ENCODE data around the gene BDKRB2.
"Not testable (repeated sequence)": the region's sequence is repeated elsewhere in the genome, so short reads cannot be mapped to it uniquely, and the experiment has no call there.

The BDKRB2 gene

DNA sequence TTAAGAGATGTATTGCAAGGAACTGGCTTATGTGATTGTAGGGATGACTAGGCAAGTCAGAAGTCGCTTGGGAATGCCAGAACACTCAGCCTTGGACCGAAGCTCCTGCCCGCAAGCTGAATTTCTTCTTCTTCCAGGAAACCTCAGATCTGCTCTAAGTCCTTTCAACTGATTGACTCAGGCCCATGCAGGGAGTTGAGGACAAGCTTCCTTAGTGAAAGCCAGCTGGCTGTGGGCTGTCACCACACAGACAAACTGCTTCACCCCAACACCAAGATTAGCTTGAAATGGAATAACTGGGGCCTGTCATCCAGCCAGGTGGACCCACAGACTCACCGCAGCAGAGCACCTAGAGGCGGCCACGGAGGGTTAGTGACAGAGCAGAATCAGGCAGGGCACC, 24.7 kb downstream of the BDKRB2 start:
- DNase-seq = no peak

DNA sequence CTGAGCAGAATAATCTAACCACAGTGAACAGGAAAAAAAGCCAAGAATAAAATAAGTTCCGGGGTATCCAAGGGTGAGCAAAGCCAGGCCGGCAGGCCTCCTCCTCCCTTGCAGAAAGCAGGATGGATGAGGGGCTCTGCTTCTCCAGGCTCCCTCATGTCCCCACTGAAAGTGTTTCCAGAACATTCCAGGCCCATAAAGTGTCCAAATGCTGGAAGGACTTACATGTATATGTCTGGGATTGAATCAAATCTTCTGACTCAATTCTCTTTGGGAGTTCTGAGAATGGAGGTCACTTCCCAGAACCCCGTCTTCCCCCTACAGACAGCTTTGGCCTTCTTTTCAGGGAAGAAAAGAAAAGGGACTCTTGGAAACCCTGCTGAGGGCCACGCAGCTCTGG, 26.4 kb downstream of the BDKRB2 start:
- no peak for DNase-seq

DNA sequence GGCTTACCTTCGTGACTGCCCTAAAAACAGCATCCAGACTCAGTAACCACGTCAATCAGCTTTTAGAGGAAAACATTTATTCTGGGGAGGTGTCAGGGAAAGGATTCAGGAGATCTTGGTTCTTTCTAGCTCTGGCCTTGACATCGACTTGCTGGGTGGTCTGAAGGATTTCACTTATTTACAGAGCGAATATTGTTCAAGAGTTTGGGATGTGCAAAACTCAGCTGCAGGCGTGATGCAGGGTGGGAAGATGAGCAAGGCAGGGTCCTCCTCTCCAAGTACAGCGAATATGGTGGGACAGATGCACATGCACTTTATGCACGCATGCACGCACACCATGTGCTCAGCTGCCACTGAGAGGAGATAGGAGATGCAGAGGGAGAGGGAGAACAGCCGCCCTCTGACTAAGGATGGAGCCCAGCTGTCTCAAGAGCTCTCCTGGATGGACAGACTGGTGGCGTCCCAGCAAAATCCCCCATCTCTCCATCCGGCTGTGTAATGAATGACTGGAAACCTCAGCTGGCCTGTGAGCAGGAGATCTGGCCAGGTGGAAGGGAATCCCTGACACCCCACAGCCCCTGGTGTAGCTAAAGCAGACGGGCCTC, 27.0 kb downstream of the BDKRB2 start:
- DNase-seq = no peak

DNA sequence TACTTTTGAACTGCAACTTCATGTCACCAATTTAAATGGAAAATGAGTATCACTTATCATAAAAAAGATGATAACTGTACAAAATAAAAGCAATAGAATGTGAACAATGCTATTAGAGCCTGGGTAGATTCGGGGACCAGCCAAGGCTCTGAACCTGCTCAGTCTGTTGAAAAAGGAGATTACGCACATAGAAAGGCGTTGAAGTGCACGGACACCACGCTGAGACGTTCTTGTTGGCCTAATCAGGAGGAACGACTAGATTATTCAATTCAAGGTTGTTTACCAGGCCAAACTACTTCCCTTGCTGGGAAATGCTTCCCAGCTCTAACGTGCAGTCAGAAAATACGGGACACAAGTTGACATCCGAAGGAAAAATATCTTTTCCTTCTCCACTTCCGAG, 27.9 kb downstream of the BDKRB2 start:
- DNase-seq = no peak

DNA sequence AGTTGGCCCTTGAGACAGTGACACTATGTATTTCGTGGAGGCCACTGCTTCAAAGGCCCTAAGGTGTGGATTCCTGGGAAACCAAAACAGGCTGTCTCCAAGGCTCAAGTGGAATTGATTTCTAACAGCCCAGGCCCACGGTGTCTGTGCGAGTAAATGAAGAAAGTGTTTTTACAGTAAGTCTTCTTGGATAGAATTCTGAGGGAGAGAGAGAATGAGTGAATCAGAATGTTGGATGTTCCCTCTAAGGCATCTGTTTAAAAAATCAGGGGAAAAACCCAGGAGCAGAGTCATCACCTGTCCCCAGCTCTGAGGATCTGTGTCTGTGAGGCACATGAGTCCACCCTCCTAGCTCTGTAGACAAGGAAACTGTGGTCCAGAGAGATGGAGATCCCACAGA, 29.0 kb downstream of the BDKRB2 start:
- DNase-seq = no peak

DNA sequence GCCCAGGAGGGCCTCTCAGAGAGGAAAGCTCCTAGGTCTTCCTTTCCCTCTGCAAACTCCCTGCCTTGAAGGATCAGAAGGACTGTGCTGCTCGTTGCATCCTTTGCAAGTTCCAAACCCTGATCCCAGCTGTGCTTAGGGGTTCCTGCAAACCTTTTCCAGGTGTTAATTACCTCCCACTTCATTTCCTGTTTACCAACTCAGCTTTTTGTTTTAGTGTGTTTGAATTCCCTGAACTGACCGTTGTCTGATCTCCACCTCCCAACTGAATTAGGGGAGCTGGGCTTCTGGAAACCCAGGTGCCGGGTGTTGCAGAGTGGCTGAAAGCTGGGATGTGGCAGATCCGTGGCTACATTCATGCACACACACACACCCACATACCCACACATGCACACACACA, 30.8 kb downstream of the BDKRB2 start:
- DNase-seq = no peak

DNA sequence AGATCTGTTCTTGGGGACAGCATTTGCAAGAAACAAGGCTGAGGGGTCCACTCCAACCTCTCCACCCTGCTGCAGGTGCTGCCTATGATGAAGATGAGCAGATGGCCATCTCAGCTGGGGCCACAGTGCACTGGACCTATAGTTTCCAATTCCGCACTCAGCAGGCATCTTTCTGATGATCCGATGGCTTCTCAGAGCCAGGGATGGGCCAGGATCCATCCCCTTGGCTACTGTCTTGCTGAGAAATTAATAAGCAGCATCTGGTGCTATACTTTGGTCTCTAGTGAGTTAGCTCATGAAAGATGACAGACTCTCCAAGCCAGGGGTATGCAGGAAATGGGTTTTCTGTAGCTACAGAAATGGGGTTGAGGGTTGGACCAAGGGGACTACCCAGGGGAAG, 33.0 kb downstream of the BDKRB2 start:
- DNase-seq = no peak

DNA sequence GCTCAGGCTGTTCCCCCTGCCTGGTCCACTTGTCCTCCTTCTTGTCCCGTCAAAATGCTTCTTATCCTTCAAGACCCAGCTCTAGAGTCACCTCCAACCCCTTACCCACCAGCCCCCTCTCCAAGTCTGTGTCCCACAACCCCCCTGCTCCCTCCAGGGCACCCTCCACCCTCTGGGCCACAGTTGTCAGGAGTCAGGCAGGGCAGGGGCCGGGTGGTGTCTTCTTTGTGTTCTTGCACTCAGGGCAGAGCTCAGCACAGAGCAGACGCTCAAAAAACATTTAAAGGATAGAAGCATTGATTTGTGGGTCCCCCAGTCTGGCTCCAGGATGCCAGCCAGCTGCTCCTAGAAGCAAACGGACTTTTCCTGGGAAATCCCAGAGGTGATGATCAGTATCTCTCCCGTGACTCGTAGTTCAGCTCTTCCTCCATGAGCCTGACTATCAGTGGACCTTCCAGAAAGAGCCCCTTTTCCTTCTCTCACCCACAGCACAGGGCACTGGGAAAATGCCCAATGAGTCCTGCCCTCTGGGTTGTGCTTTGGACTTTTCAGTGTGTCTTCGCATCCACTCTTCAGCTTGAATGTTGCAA, 34.1 kb downstream of the BDKRB2 start:
- no peak for DNase-seq

DNA sequence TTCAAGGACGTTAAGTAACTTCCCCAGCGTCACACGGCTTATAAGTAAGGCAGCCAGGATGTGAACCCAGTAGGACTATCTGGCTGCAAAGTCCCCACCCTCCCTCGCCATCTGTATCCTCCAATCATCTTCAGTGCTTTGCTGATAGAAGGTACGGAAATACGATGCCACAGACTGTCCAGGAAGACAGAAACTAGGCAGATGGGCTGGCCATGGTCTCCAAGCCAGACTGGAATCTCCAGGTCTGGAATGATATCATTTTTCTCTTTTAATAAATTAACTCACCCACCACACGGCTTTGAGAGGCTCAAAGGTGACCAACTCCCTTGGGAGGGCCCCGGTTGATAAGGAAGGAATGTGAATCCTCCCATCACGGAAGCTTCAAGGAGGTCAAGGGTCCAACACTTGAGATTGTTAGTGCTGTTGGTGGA, 35.1 kb downstream of the BDKRB2 start:
- no peak for DNase-seq

DNA sequence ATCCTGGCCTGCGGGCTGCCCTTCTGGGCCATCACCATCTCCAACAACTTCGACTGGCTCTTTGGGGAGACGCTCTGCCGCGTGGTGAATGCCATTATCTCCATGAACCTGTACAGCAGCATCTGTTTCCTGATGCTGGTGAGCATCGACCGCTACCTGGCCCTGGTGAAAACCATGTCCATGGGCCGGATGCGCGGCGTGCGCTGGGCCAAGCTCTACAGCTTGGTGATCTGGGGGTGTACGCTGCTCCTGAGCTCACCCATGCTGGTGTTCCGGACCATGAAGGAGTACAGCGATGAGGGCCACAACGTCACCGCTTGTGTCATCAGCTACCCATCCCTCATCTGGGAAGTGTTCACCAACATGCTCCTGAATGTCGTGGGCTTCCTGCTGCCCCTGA, 36.0 kb downstream of the BDKRB2 start:
- no peak for DNase-seq

DNA sequence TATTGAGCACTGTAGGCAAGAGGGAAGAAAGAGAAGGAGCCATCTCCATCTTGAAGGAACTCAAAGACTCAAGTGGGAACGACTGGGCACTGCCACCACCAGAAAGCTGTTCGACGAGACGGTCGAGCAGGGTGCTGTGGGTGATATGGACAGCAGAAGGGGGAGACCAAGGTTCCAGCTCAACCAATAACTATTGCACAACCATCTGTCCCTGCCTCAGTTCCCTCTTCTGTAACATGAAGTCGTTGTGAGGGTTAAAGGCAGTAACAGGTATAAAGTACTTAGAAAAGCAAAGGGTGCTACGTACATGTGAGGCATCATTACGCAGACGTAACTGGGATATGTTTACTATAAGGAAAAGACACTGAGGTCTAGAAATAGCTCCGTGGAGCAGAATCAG, 37.5 kb downstream of the BDKRB2 start:
- DNase-seq = no peak

DNA sequence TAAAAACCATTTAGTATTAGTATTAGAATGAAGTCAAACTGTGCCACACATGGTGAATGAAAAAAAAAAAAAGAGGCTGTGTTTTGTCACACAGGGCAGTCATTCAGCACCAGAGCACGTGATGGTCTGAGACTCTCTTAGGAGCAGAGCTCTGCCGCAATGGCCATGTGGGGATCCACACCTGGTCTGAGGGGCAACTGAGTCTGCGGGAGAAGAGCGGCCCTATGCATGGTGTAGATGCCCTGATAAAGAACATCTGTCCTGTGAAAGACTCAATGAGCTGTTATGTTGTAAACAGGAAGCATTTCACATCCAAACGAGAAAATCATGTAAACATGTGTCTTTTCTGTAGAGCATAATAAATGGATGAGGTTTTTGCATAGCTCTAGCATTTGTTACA, 39.1 kb downstream of the BDKRB2 start:
- DNase-seq = no peak

DNA sequence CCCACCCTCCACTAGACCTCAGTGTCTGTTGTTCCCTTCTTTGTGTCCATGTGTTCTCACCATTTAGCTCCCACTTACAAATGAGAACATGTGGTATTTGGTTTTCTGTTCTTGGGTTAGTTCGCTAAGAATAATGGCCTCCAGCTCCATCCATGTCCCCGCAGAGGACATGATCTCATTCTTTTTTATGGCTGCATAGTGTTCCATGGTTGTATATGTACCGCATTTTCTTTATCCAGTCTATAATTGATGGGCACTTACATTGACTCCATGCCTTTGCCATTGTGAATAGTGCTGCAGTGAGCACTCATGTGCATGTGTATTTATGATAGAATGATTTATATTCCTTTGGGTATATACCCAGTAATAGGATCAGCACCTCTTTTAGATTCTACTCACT, 40.4 kb downstream of the BDKRB2 start:
- not testable (repeated sequence) for DNase-seq

DNA sequence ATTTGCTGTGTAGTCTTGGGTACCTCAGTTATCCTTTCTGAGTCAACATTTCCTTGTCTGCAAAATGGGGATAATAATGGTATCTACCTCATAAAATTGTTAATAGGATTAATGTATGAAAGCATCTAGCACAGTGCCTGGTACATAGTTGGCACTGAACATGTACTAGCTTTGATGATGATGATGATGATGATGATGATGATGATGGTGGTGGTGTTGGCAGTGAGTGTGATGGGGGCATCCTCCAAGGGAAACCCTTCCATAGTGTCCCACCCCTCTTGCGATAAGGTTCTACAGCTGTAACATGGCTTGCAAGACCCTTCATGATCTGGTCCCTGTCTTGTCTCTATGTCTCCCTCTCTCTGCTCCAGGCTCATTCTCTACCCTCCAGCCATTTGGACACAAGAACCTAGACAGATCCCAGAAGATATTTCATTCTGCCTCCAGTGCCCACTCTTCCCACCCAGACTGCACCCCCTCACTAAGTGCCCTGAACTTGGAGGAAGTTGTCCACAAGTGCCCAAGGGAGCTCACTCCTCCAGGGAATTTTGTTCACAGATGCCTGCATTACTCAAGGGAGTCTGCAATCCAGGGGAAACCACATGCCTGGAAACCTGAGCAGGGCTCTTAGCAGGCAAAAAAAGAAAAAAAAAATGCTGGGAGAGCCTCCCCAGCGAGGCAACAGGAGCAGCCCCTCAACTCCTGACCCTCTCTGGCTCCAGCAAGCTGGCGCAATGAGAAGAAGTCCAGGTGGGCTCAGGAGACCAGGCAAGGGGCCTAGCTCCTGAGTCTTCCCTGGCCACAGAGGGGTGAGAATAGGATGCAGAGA, 41.3 kb downstream of the BDKRB2 start:
- no peak for DNase-seq

DNA sequence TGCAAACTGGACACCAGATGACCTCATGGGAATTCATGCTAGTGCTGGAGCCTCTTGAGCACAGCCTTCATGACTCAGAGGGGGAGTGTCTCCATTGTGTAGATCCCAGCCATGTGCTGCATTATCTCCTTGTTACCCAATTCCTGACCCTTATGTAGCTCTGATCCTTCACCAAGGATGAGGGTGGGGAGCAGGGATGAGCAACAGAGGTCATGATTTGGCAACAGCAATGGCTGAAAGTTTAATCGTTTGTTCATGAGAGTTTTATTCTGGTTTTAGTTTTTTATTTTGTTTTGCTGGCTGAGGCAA, 41.9 kb downstream of the BDKRB2 start:
- no peak for DNase-seq

DNA sequence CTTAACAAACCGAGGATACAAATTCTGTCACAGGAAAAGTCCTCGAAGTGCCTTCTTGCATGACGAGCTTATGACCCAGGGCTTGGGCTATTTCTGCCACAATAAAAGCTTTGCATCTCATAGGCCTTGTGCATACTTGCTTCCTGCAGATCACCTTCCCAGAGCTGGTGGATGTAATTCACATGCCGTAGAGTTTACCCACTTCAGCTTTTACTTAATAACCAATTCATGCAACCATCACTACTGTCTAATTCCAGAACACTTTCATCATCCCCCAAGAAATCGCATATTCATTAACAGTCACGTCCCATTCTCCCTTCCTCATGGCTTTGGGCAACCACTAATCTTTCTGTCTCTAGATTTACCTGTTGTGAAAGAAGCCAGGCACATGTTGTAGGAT, 42.4 kb downstream of the BDKRB2 start:
- DNase-seq = no peak

DNA sequence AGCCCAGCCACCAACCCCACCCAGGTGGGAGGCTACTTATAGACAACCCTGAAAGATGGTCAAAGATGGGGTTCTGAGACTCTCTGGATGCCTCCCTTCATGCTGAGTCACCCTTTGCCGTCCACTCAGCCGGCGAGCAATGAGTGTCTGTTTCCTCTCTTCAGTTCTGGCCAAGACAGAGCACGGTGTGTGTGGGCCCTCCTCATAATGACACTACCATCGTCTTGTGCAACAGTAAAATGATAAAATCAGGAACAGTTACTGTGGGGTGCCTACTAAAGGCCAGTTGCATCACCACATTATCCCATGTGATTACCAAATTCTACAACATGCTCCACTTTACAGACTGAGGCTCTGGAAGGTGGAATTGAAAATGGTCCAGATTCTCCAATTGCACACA, 44.4 kb downstream of the BDKRB2 start:
- no peak for DNase-seq

DNA sequence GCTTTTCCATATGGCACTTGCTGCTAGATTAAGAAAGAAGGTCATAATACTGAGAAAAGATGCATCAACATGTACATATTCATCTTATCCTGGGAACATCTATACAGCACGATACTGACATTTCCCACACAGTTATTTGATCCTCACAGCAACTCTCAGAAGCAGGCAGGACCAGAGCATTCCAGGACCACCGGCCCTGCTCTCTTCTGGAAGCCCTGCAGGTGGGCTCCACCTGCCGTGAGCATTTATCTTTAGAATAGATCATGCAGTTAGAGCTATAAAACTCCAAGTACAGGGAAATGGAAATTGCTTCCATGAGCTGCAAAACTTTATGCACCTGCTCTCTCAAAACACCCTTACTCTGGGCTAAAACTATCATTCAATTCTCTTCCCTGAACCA, 45.8 kb downstream of the BDKRB2 start:
- no peak for DNase-seq

DNA sequence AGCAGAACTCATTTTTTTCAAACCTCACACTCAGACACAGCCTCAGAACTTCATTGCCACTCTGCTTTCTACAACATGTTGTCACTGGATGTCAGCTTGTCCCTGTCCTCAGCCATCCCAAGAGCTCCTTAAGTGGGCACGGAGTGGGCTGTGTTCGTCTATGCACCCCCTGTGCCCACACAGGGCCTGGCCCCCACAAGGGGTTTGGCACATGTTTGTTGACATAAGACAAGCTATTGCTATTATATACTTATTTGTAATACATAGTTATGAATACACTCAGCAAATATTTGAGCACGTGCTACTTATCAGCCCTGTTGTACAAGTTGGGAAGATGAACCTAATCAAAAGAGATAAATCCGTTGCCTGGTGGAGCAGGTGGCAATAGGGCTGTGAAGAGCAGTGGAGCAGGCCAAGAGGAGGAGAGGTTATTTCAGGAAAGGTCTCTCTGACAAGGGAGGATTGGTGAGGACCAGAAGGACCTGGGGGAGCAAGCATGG, 47.1 kb downstream of the BDKRB2 start:
- no peak for DNase-seq

DNA sequence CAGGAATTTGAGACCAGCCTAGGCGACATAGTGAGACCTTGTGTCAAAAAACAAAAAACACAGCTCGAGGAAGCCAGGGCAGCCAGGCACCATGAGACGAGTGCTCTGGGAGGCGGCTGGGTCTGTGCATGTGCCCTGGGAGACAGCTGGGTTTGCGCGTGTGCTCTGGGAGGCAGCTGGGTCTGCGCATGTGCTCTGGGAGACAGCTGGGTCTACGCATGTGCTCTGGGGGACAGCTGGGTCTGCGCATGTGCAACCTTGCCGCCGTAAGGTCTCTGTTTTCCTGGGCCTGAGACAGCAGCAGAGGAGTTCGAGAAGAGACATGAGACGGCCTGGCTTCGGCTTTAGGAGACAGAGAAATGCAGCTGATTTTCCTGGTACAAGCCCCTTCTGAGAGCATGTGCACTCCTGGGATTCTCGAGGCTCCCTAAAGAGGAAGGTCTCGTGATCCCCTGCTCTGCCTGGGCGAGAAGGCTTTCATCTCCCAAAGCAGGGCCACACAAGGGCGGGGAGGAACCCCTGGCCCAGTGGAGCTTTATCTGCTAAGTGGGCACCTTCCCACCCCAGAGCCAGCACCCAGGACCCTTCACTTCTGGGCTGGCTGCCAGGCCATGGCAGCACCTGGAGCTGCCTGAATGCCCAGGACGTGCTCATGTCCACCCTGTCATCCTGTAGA, 47.8 kb downstream of the BDKRB2 start:
- no peak for DNase-seq

DNA sequence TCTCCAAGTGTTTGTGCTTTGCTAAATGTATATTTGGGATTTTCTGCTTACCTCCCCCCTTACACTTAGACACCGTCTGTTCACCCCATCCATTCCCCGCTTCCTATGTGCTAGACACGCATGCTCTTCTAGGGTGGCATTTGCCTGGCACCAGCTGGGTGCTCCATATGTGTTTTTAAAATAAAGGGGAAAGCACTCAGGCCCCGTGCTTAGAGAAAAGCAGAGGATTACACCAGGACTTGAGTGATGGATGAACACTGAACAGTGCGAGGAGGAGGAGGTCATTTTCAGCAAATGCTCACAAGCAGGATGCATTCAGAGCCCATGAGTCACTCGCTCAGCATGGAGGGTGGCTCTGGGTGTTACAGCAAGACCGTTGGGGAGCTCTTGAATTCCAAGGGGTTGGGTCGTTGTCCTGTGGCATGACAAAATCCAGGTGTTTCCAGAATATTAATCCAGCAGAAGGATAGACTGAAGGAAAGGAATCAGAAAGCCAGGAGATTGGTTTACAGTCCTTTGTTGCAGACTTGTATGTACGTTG, 48.4 kb downstream of the BDKRB2 start:
- no peak for DNase-seq

DNA sequence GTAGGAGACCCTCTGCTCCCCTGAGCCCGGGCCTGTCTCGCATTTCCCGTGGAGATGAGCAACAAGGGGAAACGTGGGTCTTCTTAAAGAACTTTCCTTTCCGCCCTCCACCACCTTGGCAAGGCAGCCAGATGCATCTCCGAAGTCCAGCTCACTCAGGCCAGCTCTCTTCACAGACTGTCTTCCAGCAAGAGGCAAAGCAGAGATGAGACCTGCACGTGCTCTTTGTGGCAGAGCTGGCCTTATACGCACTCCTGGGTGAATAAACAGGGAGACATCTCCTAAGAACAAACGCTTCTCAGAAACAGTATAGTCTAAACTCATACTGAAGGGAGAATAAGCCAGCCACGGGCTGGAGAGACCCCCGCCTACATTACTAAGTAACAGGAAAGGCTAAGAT, 50.0 kb downstream of the BDKRB2 start:
- DNase-seq = no peak
